Ovary (tissue), 3 donors: Measurements from ENCODE around the gene DOCK8.

Source experiments
- CTCF ChIP-seq, 3 donors: fragments of 450-650 bp in 2 of 3; fragments of 200-600 bp in 1 of 3; IDR thresholded peaks; one replicate each; pipeline versions ENCODE4 v1.5.1 to v1.8.0; 2016 to 2022; ENCODE audit warnings: antibody characterized with exemption in 3 of 3, mild to moderate bottlenecking in 1 of 3
- EP300 ChIP-seq: sonication (generic); formaldehyde crosslinking; IDR thresholded peaks from one replicate; pipeline ENCODE4 v1.6.1; 2017; ENCODE audit warnings: antibody characterized with exemption
- POLR2A ChIP-seq: fragments of 450-650 bp; IDR thresholded peaks from one replicate; pipeline ENCODE4 v1.6.1; 2017; ENCODE audit warnings: antibody characterized with exemption, mild to moderate bottlenecking, moderate library complexity
- donor health status: DM: no; HTN: no; CAD: no.

GRCh38 chr9:503326-503725 lies 288.7 kb downstream of the DOCK8 start:
- TF ChIP-seq POLR2A: no peak
- TF ChIP-seq CTCF (IDR thresholded peaks at IDR 0.05): no peak
- TF ChIP-seq EP300: no peak
